HG02970 (cell line): ENCODE data around the gene PARP6.

Source experiments
- ATAC-seq: cut with Tn5 transposase; IDR thresholded peaks from one replicate; pipeline ENCODE4 v1.9.1; 2021; ENCODE audit warnings: mild to moderate bottlenecking, moderate library complexity, moderate number of reproducible peaks; ENCODE audit not compliant: unreplicated experiment, low FRiP score

PARP6 gene

GRCh38 chr15:72202302-72202701, 70.1 kb downstream of the PARP6 start:
- no peak for ATAC-seq

GRCh38 chr15:72201391-72201921, 70.9 kb downstream of the PARP6 start:
- ATAC-seq: no peak

GRCh38 chr15:72200395-72201237, 71.7 kb downstream of the PARP6 start:
- no peak for ATAC-seq

- ATAC-seq: no peak
Observed at GRCh38 chr15:72199721-72200212, 72.6 kb downstream of the PARP6 start.

GRCh38 chr15:72199205-72199515, 73.2 kb downstream of the PARP6 start:
- ATAC-seq: no peak

- ATAC-seq: no peak
Observed at GRCh38 chr15:72198356-72199204, 73.8 kb downstream of the PARP6 start.

- no peak for ATAC-seq
Observed at GRCh38 chr15:72197460-72198355, 74.6 kb downstream of the PARP6 start, which contains the start of gene GRAMD2A. Gene GRAMD2A (minus strand): TSS chr15:72197787.

GRCh38 chr15:72197041-72197459, 75.3 kb downstream of the PARP6 start:
- no peak for ATAC-seq

GRCh38 chr15:72196409-72197040, 75.8 kb downstream of the PARP6 start:
- ATAC-seq: no peak

GRCh38 chr15:72195101-72195511, 77.2 kb downstream of the PARP6 start:
- no peak for ATAC-seq

GRCh38 chr15:72193836-72194396, 78.4 kb downstream of the PARP6 start:
- no peak for ATAC-seq

- no peak for ATAC-seq
Observed at GRCh38 chr15:72192416-72192815, 79.9 kb downstream of the PARP6 start.
